Activated T-helper 17 cell treated with anti-CD3 and anti-CD28 coated beads, Interleukin-2, amount 50 U/mL, for 72 hours (primary cell): ENCODE results near the gene DOCK9. TPM values are rescaled to one million over a fixed set of nuclear protein-coding genes. Genes with fewer than 3 reads are reported as not detected.
"Not testable (repeated sequence)": the region's sequence is repeated elsewhere in the genome, so short reads cannot be mapped to it uniquely, and the experiment has no call there.

Experiments
- ATAC-seq: fragments of 150-1000 bp; cut with Tn5 transposase; replicated peaks from 2 replicates; pipeline ENCODE4 v1.10.0; 2021; ENCODE audit warnings: mild to moderate bottlenecking, moderate library complexity
- H3K27ac Mint-ChIP-seq: one replicate; pipeline ENCODE4 v1.8.0; 2022; ENCODE audit warnings: mixed read lengths
- H3K27me3 Mint-ChIP-seq: one replicate; pipeline ENCODE4 v1.8.0; 2022; ENCODE audit warnings: mixed read lengths
- H3K36me3 Mint-ChIP-seq: one replicate; pipeline ENCODE4 v1.8.0; 2022; ENCODE audit warnings: low read depth, mild to moderate bottlenecking, mixed read lengths
- H3K4me1 Mint-ChIP-seq: one replicate; pipeline ENCODE4 v1.8.0; 2022; ENCODE audit warnings: mixed read lengths
- H3K4me3 Mint-ChIP-seq: one replicate; pipeline ENCODE4 v1.8.0; 2022; ENCODE audit warnings: mild to moderate bottlenecking, mixed read lengths
- H3K9me3 Mint-ChIP-seq: one replicate; pipeline ENCODE4 v1.8.0; 2022; ENCODE audit warnings: mixed read lengths
- total RNA-seq, 2 donors: library from RNA; stranded (reverse); gene quantifications; one replicate each; pipeline ENCODE4 v1.2.3, GENCODE V29; 2022

The DOCK9 gene
- total RNA-seq, 2 donors from 2014 or later = 50.2 to 70.4 TPM

DNA sequence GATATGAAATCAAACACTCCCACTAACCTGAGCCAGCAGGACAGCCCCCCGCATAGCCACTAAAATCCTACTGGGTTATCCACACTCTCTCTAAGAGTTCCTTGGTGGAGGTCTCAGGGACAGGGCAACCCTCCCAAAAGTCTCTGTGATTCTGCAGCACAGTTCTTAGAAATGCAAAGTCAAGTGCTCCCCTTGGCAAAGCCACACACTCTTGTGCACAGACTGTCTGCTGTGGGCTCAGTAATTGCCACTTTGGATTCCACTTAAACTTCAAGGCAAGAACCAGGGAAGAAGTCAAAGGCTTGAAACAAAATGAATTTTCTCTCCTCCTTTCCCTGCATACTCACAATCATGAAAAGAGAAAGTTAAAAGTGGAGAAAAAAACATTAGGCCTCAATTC, 61.5 kb downstream of the DOCK9 start:
- Mint-ChIP-seq H3K4me3 (no peak overlapping the region), H3K4me1 (peaks cover 29% of the 10 kb centered on the region), H3K36me3 (peaks cover 51% of the 10 kb centered on the region)

GRCh38 chr13:98915981-98916380, 61.9 kb downstream of the DOCK9 start:
- Mint-ChIP-seq H3K4me1 (peaks cover 31% of the 10 kb centered on the region), H3K27me3 (no peaks in the 10 kb centered on the region), H3K9me3 (no peaks in the 10 kb centered on the region), H3K4me3 (no peak overlapping the region), H3K36me3 (peaks cover 47% of the 10 kb centered on the region), H3K27ac (no peak overlapping the region)
- ATAC-seq = no peak

More for the DNA sequence above, 61.5 kb downstream of the DOCK9 start:
- no peaks in the 10 kb centered on the region for H3K27me3 Mint-ChIP-seq
- ATAC-seq = no peak
- no peaks in the 10 kb centered on the region for H3K9me3 Mint-ChIP-seq
- no peak overlapping the region for H3K27ac Mint-ChIP-seq

- Mint-ChIP-seq H3K27me3 (no peaks in the 10 kb centered on the region), H3K4me1 (peaks cover 34% of the 10 kb centered on the region), H3K4me3 (no peak overlapping the region), H3K27ac (no peak overlapping the region), H3K36me3 (peaks cover 42% of the 10 kb centered on the region), H3K9me3 (no peaks in the 10 kb centered on the region)
- no peak for ATAC-seq
These were observed 62.3 kb downstream of the DOCK9 start for GRCh38 chr13:98915563-98915962.

DNA sequence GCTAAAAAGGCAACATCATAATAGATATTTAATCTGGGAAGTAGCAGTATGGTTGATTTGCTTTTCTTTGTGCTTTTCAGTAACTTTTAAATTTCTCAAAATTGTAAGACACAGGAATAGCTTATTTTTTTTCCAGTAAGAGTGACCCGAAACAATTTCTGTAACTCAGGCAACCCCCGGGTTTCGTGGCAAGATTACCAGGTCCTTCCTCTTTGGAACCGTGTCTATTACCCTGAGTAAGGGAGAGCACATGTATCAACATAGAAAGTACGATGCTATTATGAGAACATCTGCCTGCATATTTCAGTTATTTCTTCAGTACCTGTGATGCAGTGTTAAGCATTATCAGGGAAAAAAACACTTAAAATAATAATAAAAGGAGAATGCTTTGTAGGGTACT, 64.1 kb downstream of the DOCK9 start:
- no peaks in the 10 kb centered on the region for H3K9me3 Mint-ChIP-seq
- H3K27me3 Mint-ChIP-seq = no peaks in the 10 kb centered on the region
- H3K36me3 Mint-ChIP-seq = peaks cover 37% of the 10 kb centered on the region
- peaks cover 36% of the 10 kb centered on the region for H3K4me1 Mint-ChIP-seq
- H3K27ac Mint-ChIP-seq = peak overlapping the region; percentile 16
- ATAC-seq = no peak
- H3K4me3 Mint-ChIP-seq = no peak overlapping the region

- H3K4me3 Mint-ChIP-seq = no peak overlapping the region
- ATAC-seq = no peak
- H3K27me3 Mint-ChIP-seq = no peaks in the 10 kb centered on the region
- peaks cover 32% of the 10 kb centered on the region for H3K4me1 Mint-ChIP-seq
- H3K9me3 Mint-ChIP-seq = no peaks in the 10 kb centered on the region
- H3K27ac Mint-ChIP-seq = no peak overlapping the region
- H3K36me3 Mint-ChIP-seq = peaks cover 37% of the 10 kb centered on the region
These were observed 65.0 kb downstream of the DOCK9 start for GRCh38 chr13:98912846-98913245.

- no peaks in the 10 kb centered on the region for H3K27me3 Mint-ChIP-seq
- peak overlapping the region; percentile 95 for H3K27ac Mint-ChIP-seq
- peak overlapping the region; percentile 70 for H3K4me3 Mint-ChIP-seq
- H3K36me3 Mint-ChIP-seq = peaks cover 32% of the 10 kb centered on the region
- no peaks in the 10 kb centered on the region for H3K9me3 Mint-ChIP-seq
- H3K4me1 Mint-ChIP-seq = peaks cover 29% of the 10 kb centered on the region
- ATAC-seq = peak; percentile 88
These were observed 67.3 kb downstream of the DOCK9 start for GRCh38 chr13:98910501-98910951.

DNA sequence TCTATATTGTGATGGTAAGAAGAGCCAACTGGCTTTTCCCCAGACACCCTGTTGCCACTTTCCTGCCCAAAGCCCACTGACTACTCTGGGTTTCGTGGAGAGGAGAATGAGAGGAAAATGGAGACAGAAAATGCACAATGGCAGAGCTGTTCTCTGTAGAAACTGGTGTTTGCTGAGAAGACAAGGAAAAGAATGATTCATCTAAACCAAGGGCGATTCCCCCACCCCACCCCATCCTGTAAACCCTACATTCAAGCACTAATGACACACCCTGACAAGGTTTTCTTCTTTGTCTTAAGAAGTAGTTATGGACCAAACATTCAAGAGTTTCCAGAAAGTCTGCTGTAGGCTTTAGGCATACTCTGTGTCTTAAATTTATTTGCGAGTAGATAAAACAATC, 68.8 kb downstream of the DOCK9 start:
- H3K9me3 Mint-ChIP-seq = no peaks in the 10 kb centered on the region
- H3K36me3 Mint-ChIP-seq = peaks cover 30% of the 10 kb centered on the region
- H3K27ac Mint-ChIP-seq = peak overlapping the region; percentile 95
- H3K4me1 Mint-ChIP-seq = peaks cover 36% of the 10 kb centered on the region
- peak; percentile 81 for ATAC-seq
- no peaks in the 10 kb centered on the region for H3K27me3 Mint-ChIP-seq
- H3K4me3 Mint-ChIP-seq = peak overlapping the region; percentile 70

- H3K9me3 Mint-ChIP-seq = no peaks in the 10 kb centered on the region
- no peak for ATAC-seq
- H3K4me3 Mint-ChIP-seq = no peak overlapping the region
- H3K4me1 Mint-ChIP-seq = peaks cover 34% of the 10 kb centered on the region
- no peaks in the 10 kb centered on the region for H3K27me3 Mint-ChIP-seq
- no peak overlapping the region for H3K27ac Mint-ChIP-seq
- H3K36me3 Mint-ChIP-seq = peaks cover 42% of the 10 kb centered on the region
These were observed 70.9 kb downstream of the DOCK9 start for GRCh38 chr13:98906746-98907502.

DNA sequence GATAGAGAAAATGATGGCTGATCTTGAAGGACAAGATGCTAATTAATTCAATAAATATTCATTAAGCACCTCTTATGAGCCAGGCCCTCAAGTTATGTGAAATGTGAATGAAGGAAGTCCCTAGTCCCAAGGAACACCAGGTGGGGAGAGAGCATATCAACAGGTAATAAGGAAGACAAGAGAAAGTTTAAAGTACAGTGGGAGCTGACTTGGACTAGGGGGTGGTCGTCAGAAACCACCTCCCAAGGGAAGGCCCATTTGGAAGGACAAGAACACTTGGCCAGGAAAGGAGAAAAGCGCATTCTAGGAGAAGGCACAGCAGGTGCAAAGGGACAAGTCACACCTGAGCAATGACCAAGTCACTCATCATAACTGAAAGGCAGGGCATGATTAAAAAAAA, 72.7 kb downstream of the DOCK9 start:
- peak; percentile 41 for ATAC-seq
- Mint-ChIP-seq H3K36me3 (peaks cover 59% of the 10 kb centered on the region), H3K4me1 (peaks cover 25% of the 10 kb centered on the region), H3K27ac (peak overlapping the region; percentile 58), H3K9me3 (no peaks in the 10 kb centered on the region), H3K27me3 (no peaks in the 10 kb centered on the region), H3K4me3 (no peak overlapping the region)

- Mint-ChIP-seq H3K9me3 (no peaks in the 10 kb centered on the region), H3K27ac (peak overlapping the region; percentile 81), H3K4me1 (peaks cover 9% of the 10 kb centered on the region), H3K27me3 (no peaks in the 10 kb centered on the region), H3K36me3 (peaks cover 88% of the 10 kb centered on the region), H3K4me3 (no peak overlapping the region)
- no peak for ATAC-seq
These were observed 77.4 kb downstream of the DOCK9 start for GRCh38 chr13:98900442-98900841.

DNA sequence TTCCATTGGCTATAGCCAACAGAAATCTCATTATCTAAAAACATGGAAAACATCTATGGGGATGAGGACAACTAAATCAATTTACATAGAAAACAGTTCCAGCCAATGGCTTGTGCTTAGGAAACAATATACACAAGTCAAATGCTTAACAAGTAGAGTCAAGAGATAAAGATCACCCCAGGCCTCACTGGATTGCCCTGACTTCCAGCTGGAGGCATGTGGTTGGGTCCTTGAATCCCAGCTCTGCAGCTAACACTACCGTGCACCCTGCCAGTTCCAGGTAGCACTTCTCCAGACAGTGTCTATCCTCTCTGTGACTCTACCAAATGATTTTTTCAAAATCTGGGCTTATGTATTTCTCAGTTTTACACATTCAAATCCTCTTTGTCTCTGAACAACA, 80.2 kb downstream of the DOCK9 start:
- Mint-ChIP-seq H3K4me3 (no peak overlapping the region), H3K9me3 (no peaks in the 10 kb centered on the region), H3K4me1 (no peaks in the 10 kb centered on the region), H3K27me3 (no peaks in the 10 kb centered on the region), H3K36me3 (peaks cover 80% of the 10 kb centered on the region), H3K27ac (no peak overlapping the region)
- ATAC-seq = no peak

- no peaks in the 10 kb centered on the region for H3K27me3 Mint-ChIP-seq
- H3K9me3 Mint-ChIP-seq = no peaks in the 10 kb centered on the region
- no peak for ATAC-seq
- no peaks in the 10 kb centered on the region for H3K4me1 Mint-ChIP-seq
- no peak overlapping the region for H3K4me3 Mint-ChIP-seq
- H3K27ac Mint-ChIP-seq = no peak overlapping the region
- H3K36me3 Mint-ChIP-seq = peaks cover 79% of the 10 kb centered on the region
These were observed 81.1 kb downstream of the DOCK9 start for GRCh38 chr13:98896868-98897144.

GRCh38 chr13:98896083-98896867, 81.6 kb downstream of the DOCK9 start:
- Mint-ChIP-seq H3K4me3 (no peak overlapping the region), H3K27ac (no peak overlapping the region), H3K27me3 (no peaks in the 10 kb centered on the region), H3K36me3 (peaks cover 79% of the 10 kb centered on the region), H3K9me3 (no peaks in the 10 kb centered on the region), H3K4me1 (no peaks in the 10 kb centered on the region)
- no peak for ATAC-seq

DNA sequence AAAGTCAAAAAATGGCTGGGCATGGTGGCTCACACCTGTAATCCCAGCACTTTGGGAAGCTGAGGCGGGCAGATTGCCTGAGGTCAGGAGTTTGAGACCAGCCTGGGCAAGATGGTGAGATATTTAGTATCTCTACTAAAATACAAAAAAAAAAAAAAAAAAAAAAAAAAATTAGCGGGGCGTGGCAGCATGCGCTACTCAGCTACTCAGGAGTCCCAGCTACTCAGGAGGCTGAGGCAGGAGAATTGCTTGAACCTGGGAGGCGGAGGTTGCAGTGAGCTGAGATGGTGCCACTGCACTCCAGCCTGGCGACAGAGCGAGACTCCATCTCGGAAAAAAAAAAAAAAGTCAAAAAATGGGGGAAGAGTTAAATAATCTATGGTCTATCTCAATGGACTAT, 83.0 kb downstream of the DOCK9 start:
- not testable (repeated sequence) for ATAC-seq, H3K27me3 Mint-ChIP-seq, H3K9me3 Mint-ChIP-seq, H3K27ac Mint-ChIP-seq, H3K4me3 Mint-ChIP-seq
- Mint-ChIP-seq H3K4me1 (peaks cover 11% of the 10 kb centered on the region), H3K36me3 (peaks cover 75% of the 10 kb centered on the region)

DNA sequence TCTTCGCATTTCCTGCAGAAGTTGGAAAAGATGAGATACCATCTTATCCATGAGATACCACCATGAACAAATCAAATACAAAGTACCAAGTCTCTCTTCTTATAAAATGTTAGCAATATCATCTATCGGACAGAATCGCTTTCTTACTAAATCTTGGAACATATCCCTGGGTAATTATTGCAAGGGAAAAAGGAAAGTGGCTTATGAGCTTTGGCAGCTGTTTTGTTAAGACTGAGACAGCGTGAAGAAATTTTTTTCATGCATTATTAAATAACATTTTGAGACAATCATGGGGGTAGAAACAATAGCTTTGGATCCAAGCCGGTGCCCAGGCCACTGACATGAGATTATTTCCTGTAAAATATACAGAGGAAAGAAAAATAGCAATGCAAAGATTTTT, 84.5 kb downstream of the DOCK9 start:
- Mint-ChIP-seq H3K9me3 (no peaks in the 10 kb centered on the region), H3K4me1 (peaks cover 17% of the 10 kb centered on the region), H3K36me3 (peaks cover 75% of the 10 kb centered on the region), H3K4me3 (no peak overlapping the region), H3K27me3 (no peaks in the 10 kb centered on the region), H3K27ac (no peak overlapping the region)
- no peak for ATAC-seq
